AG20443 (cell line): ENCODE measurements around the gene ZNF45.
"Not testable (repeated sequence)": the region's sequence is repeated elsewhere in the genome, so short reads cannot be mapped to it uniquely, and the experiment has no call there.

ENCODE experiments used
- DNase-seq: peaks from one replicate; pipeline ENCODE4 v3.0.0; 2012; ENCODE audit warnings: low spot score, mixed read lengths

The ZNF45 gene

GRCh38 chr19:43934985-43935708 is at the start of gene ZNF45:
TSS of gene ZNF45 (minus strand) at chr19:43935282. CDS start at chr19:43922185, 13,097 bp downstream.
- peak; percentile 97 for DNase-seq

- peak; percentile 56 for DNase-seq
Measured at GRCh38 chr19:43984687-43985000, 49.6 kb upstream of the ZNF45 start.

DNA sequence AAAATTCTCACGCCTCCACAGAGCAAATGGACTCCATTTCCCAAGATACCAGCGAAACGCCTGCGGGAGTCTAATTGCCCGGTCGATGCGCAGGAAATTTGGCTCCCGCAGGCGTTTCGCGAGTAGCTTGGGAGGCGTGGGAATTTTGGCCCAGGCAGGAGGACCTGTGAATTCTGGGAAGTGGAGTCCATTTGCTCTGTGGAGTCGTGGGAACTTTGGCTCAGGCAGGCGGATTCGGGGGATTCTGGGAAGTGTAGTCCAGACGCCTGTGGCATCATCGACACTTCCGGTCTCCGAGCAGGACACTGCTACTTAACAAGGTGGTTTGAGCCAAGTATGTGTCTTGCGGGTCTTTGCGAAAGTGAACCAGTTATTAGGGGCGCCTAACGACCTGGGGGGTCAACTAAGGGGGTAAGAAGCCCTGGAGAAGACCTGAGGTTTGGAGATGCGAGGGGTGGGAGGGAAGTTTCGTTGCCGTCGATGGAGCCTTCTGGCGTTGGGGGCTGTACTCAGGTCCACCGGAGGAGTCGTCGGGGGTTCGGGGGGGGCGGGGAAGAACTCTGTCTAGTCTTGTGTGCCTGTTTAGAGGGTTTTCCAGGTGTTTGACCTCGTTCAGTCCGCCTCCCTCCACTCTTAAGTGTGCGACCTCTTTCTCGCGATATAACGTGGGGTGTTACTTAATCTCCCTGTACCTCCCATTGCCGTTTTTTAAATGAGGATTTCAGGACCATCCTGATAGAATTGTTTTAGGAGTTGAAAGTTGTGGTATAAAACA is 49.0 kb upstream of the ZNF45 start, which contains the start of gene ZNF155:
TSS of gene ZNF155 (plus strand) at position 277 of the 775 bp plus-strand sequence. CDS start 4,356 bp downstream, outside the sequence.
- DNase-seq, result peak; percentile 95

DNA sequence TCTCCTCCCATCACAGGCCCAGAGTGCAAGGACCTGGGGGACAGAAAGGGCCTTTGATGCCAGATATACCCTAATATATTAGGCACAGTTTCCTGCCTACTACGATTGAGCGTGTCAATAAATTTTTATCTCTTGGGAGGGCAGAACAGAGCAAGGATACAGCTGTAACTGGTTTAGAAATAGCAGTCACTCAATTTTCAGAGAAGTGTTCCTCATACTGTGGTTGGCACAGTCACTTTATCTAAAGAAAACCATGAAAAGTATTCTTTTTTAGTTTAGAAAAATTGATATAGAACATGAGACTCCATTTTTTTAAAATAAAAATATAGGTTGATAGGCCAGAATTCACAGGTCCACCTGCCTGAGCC is 48.4 kb upstream of the ZNF45 start:
- DNase-seq, result no peak

- no peak for DNase-seq
Measured at GRCh38 chr19:43976732-43977131, 41.6 kb upstream of the ZNF45 start.

DNA sequence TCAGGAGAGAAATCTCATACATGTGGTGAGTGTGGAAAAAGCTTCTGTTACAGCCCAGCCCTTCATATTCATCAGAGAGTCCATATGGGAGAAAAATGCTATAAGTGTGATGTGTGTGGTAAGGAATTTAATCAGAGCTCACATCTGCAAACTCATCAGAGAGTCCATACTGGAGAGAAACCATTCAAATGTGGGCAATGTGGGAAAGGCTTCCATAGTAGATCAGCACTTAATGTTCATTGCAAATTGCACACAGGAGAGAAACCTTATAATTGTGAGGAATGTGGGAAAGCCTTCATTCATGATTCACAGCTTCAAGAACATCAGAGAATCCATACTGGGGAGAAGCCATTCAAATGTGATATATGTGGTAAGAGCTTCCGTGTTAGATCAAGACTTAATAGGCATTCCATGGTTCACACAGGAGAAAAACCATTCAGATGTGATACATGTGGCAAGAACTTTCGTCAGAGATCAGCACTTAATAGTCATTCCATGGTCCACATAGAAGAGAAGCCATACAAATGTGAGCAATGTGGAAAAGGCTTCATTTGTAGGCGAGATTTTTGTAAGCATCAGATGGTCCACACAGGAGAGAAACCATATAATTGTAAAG is 31.1 kb upstream of the ZNF45 start:
- DNase-seq, result no peak

DNA sequence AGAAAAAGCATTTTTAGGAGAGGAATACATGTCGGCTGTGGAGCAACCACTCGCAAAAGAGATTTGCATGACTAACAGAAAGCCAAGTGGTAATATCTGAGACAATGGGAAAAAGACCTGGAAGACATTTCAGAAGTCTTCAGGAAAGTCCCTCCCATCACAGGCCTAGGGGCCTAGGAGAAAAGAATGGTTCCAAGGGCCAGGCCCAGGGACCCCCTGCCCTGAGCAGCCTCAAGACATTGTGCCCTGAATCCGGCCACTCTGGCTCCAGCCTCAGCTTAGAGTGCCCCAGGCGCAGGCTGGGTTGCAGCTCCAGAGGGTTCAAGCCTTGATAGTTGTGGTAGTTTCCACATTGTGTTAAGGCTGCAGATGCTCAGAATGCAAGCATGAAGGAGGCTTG is 25.3 kb upstream of the ZNF45 start:
- no peak for DNase-seq

GRCh38 chr19:43957891-43958290 is 22.8 kb upstream of the ZNF45 start:
- peak; percentile 65 for DNase-seq

DNA sequence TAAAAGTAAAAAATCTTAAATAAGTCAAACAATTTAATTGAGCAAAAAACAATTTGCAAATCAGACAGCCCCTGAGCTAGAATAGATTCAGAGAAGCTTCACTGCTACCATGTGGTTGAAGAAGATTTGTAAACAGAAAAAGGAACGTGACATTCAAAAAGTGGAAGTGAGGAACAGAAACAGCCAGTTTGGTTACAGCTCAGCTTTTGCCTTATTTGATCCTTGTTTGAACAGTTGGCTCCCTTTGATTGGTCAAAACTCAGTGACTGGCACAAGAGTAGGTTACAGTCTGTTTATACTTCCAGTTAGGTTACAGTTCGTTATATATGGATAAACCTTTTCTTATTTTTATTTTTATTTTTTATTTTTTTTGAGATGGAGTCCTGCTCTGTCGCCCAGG is 21.7 kb upstream of the ZNF45 start:
- DNase-seq, result no peak

DNA sequence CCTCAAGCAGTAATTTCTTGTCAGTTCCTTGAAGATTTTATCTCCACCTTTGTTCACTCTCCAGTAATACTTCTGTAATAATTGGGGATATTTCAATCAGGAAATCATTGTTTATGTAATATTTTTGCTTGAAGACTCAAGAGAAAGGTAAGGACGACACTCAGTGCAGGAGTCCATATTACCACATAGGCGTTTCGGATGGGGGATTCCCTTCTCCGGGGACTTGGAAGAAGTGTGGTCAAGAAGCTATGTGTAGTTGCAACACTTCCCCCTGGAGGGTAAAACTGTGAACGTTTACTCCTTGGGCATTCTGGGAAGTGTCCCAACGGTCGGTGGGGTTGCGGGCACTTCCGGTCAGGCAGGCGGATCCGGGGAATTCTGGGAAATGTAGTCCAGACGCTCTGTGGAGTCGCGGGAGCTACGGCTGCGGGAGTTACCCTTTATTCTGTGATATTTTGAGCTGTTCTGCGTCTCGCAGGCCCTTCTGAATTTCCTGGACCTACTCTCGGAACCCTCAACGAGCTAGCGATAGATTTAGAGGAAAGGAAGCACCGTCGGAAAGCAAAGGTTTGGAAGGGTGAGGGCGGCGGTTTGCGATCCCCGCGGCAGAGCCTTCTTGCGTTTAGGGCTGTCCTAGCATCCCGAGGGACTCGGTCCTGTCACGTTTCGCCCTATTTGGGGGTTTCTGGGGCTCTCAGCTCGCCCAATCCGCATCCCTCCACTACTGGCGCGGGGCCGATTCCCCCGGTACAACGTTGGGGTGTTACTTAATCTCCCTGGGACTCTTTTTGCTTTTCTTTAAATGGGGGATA is 16.0 kb upstream of the ZNF45 start, which contains the start of gene ZNF221:
TSS of gene ZNF221 (plus strand) at position 395 of the 812 bp plus-strand sequence. CDS start 11,499 bp downstream, outside the sequence.
- peak; percentile 97 for DNase-seq

GRCh38 chr19:43949803-43950202 is 14.7 kb upstream of the ZNF45 start:
- DNase-seq, result not testable (repeated sequence)

DNA sequence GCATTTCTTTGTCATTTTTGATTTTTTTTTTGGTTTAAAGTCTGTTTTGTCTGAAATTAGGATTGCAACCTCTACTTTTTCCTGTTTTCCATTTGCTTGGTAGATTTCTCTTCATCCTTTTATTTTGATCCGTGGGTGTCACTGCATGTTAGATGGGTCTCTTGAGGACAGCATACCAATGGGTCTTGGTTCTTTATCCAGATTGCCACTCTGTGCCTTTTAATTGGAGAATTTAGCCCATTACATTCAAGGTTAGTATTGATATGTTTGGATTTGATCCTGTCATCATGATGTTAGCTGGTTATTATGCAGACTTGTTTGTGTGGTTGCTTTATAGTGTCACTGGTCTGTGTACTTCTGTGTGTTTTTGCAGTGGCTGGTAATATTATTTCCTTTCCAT is 12.3 kb upstream of the ZNF45 start:
- not testable (repeated sequence) for DNase-seq

- DNase-seq, result no peak
Measured at GRCh38 chr19:43941209-43941608, 6.1 kb upstream of the ZNF45 start.

DNA sequence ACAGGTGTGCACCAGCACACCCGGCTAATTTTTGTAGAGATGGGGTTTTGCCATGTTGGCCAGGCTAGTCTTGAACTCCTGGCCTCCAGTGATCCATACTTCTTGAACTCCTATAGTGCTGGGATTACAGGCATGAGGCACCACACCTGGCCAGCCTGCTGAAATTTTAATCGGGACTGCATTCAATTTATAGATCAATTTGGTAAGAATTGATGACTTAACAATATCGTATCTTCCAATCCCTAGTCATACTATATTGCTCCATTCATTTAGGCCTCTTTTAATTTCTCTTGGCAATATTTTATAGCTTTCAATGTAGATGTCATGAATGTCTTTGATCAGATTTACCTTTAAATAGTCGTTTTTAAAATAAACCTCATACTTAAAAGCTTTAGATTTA is 5.6 kb upstream of the ZNF45 start:
- DNase-seq, result no peak

GRCh38 chr19:43939557-43940260 is 4.6 kb upstream of the ZNF45 start:
- no peak for DNase-seq

- DNase-seq, result no peak
Measured at GRCh38 chr19:43936188-43936587, 1.1 kb upstream of the ZNF45 start.

- DNase-seq, result peak; percentile 27
Measured at GRCh38 chr19:43934055-43934984, 762 bp downstream of the ZNF45 start.

GRCh38 chr19:43928820-43929219 is 6.3 kb downstream of the ZNF45 start:
- no peak for DNase-seq

DNA sequence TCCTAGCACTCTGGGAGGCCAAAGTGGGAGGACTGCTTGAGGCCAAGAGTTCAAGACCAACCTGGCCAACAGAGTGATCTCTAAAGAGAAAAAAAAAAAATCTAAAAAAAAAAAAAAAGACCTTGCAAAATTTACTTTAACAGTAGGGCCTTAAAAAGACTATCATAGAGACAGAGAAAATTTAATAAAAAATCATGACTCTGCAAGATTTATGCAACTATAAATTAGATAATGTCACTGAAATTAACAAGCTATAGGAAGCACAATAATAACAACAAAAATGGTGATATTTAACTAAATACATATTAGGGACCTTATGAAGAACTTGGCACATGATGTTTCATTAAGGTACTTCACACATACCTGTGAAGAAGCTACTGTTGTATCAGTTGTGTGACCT is 11.2 kb downstream of the ZNF45 start:
- no peak for DNase-seq

DNA sequence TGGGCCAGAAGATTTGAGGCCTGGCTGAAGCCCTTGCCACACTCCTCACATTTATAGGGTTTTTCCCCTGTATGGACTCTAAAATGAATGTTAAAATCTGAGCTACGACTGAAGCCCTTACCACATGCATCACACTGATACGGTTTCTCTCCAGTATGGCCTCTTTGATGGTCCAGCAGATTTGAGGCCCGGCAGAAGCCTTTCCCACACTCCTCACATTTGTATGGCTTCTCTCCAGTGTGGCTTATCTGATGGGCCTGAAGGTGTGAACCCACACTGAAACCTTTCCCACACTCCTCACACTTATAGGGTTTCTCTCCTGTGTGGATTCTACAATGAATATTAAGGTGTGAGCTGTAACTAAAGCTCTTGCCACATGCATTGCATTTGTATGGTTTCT is 21.0 kb downstream of the ZNF45 start:
- DNase-seq, result no peak
